Naive thymus-derived CD4-positive, alpha-beta T cell (primary cell): ENCODE results near the gene CRYBG2. TPM values are rescaled to one million over a fixed set of nuclear protein-coding genes. Genes with fewer than 3 reads are reported as not detected.

Experiments
- ATAC-seq: fragments of 150-1000 bp; cut with Tn5 transposase; 2 replicates; pipeline ENCODE4 v1.10.0; 2021; ENCODE audit warnings: mild to moderate bottlenecking, moderate library complexity
- CTCF ChIA-PET: fragments of 350-600 bp; sonication (Branson Sonifier 250); formaldehyde crosslinking; loops from one replicate; lab custom pipeline; 2021; ENCODE audit warnings: antibody characterized with exemption; lab: Charles Lee
- POLR2A ChIA-PET: fragments of 350-600 bp; sonication (Branson Sonifier 250); formaldehyde crosslinking; loops from one replicate; lab custom pipeline; 2021; ENCODE audit warnings: antibody characterized with exemption, inconsistent platforms; lab: Charles Lee
- DNase-seq, 9 donors: peaks; one replicate each; pipeline versions ENCODE4 v3.0.0 to v3.0.0-alpha.2; 2020 to 2022; ENCODE audit warnings: mixed read lengths in 1 of 9
- H3K27ac ChIP-seq: one replicate; pipeline ENCODE4 v1.7.0; 2013; ENCODE audit warnings: mild to moderate bottlenecking, low read depth, low read length, moderate library complexity
- H3K27me3 ChIP-seq, 2 donors: one replicate each; pipeline ENCODE4 v1.7.0; 2013; ENCODE audit warnings: low read length in 2 of 2, mild to moderate bottlenecking in 2 of 2, moderate library complexity in 2 of 2; ENCODE audit not compliant: control insufficient read depth in 2 of 2, insufficient read depth in 2 of 2
- H3K36me3 ChIP-seq, 3 experiments: 1 replicate in 2 of 3; 2 replicates in 1 of 3; pipeline ENCODE4 v1.7.0; 2013; ENCODE audit warnings: low read length in 3 of 3, mild to moderate bottlenecking in 3 of 3, moderate library complexity in 1 of 3; ENCODE audit not compliant: insufficient read depth in 3 of 3, control insufficient read depth in 2 of 3
- H3K4me1 ChIP-seq, 2 donors: one replicate each; pipeline ENCODE4 v1.7.0; 2013; ENCODE audit warnings: low read length in 2 of 2, mild to moderate bottlenecking in 2 of 2, moderate library complexity in 1 of 2; ENCODE audit not compliant: control insufficient read depth in 2 of 2, insufficient read depth in 2 of 2
- H3K4me3 ChIP-seq: 2 replicates; pipeline ENCODE4 v1.7.0; 2013; ENCODE audit warnings: mild to moderate bottlenecking, low read length
- H3K9me3 ChIP-seq, 3 experiments: 1 replicate in 2 of 3; 2 replicates in 1 of 3; pipeline ENCODE4 v1.7.0; 2013; ENCODE audit warnings: low read length in 3 of 3; ENCODE audit not compliant: control insufficient read depth in 2 of 3
- H3K27ac Mint-ChIP-seq, 9 donors: one replicate each; pipeline ENCODE4 v1.8.0; 2020 to 2022; ENCODE audit warnings: mixed read lengths in 9 of 9, mild to moderate bottlenecking in 8 of 9, moderate library complexity in 5 of 9, inconsistent platforms in 2 of 9
- H3K27me3 Mint-ChIP-seq, 5 donors: one replicate each; pipeline ENCODE4 v1.8.0; 2021 to 2022; ENCODE audit warnings: mixed read lengths in 5 of 5, mild to moderate bottlenecking in 1 of 5
- H3K36me3 Mint-ChIP-seq, 5 donors: one replicate each; pipeline ENCODE4 v1.8.0; 2020 to 2022; ENCODE audit warnings: mixed read lengths in 5 of 5, mild to moderate bottlenecking in 3 of 5, inconsistent platforms in 1 of 5
- H3K4me1 Mint-ChIP-seq, 7 donors: one replicate each; pipeline ENCODE4 v1.8.0; 2020 to 2022; ENCODE audit warnings: mixed read lengths in 7 of 7, mild to moderate bottlenecking in 3 of 7, inconsistent platforms in 1 of 7
- H3K4me3 Mint-ChIP-seq, 10 donors: one replicate each; pipeline ENCODE4 v1.8.0; 2020 to 2022; ENCODE audit warnings: mild to moderate bottlenecking in 10 of 10, mixed read lengths in 10 of 10, moderate library complexity in 6 of 10, inconsistent platforms in 2 of 10
- H3K9me3 Mint-ChIP-seq, 11 donors: one replicate each; pipeline ENCODE4 v1.8.0; 2020 to 2022; ENCODE audit warnings: mixed read lengths in 11 of 11, mild to moderate bottlenecking in 4 of 11, inconsistent platforms in 1 of 11, moderate library complexity in 1 of 11
- intact Hi-C, 2 donors: fragments of 100-400 bp; cut with micrococcal nuclease; formaldehyde crosslinking; loops; one replicate each; pipeline ENCODE4 v1.15.1; 2023
- polyA plus RNA-seq, 2 donors: library from polyadenylated mRNA; unstranded; fragments of 300-500 nt; fragmentation: Illumina TruSeq; gene quantifications; one replicate each; pipeline ENCODE4 v1.2.3, GENCODE V29; 2021
- total RNA-seq, 6 experiments: library from RNA in 5 of 6; stranded (reverse) in 5 of 6; gene quantifications; 1 replicate in 5 of 6; 2 replicates in 1 of 6; pipeline ENCODE4 v1.2.3 and lab custom pipeline; 2021 to 2026

Gene CRYBG2
- total and polyA plus RNA-seq, 7 experiments from 2014 or later, result 0.59 to 1.5 (median 1.1) TPM; not detected in 2

- H3K27ac ChIP-seq, result peak overlapping the region; percentile 86
- no peaks in the 10 kb centered on the region for H3K9me3 ChIP-seq
- DNase-seq, result no peak
- H3K9me3 Mint-ChIP-seq, result peaks cover 0 to 2% (median 0%) of the 10 kb centered on the region in 11 donors
- ChIA-PET CTCF (interaction anchor here (0.5 to 17.9 kb wide), 4 partner anchors 26 to 81 kb away, joined by 3 to 541 read pairs (median 8); partner anchors contain the start of gene CD52), POLR2A (interaction anchor here (1.0 to 26.8 kb wide), 3 partner anchors 7 to 93 kb away, joined by 3 to 1967 read pairs (median 109); partner anchors contain the start of genes CD52 and UBXN11)
- H3K4me1 ChIP-seq, result peaks cover 87 to 88% of the 10 kb centered on the region in 2 donors
- peaks cover 0 to 44% (median 4%) of the 10 kb centered on the region in 5 donors for H3K36me3 Mint-ChIP-seq
- intact Hi-C loops, result loop anchor here in 1 of 2 donors (2.0 to 10.0 kb wide), 3 partner anchors 151 to 413 kb away; partner anchors contain the start of genes ARID1A and DHDDS
- peak overlapping the region; percentile 80 to 98 (median 89) for H3K4me3 Mint-ChIP-seq
- H3K4me3 ChIP-seq, result no peak overlapping the region
- H3K36me3 ChIP-seq, result peaks cover 0 to 22% (median 4%) of the 10 kb centered on the region in 3 experiments
- no peak for ATAC-seq
- H3K27me3 ChIP-seq, result no peaks in the 10 kb centered on the region
- no peaks in the 10 kb centered on the region for H3K27me3 Mint-ChIP-seq
- H3K27ac Mint-ChIP-seq, result peak overlapping the region; percentile 83 to 99 (median 91)
- peaks cover 58 to 90% (median 73%) of the 10 kb centered on the region in 7 donors for H3K4me1 Mint-ChIP-seq
Measured at GRCh38 chr1:26281971-26282370, 72.0 kb downstream of the CRYBG2 start.

- no peaks in the 10 kb centered on the region for H3K27me3 Mint-ChIP-seq
- H3K4me3 ChIP-seq, result peak overlapping the region; percentile 58
- H3K9me3 Mint-ChIP-seq, result peaks cover 0 to 2% (median 0%) of the 10 kb centered on the region in 11 donors
- peaks cover 0 to 26% (median 4%) of the 10 kb centered on the region in 3 experiments for H3K36me3 ChIP-seq
- ChIA-PET POLR2A (interaction anchor here (0.5 to 26.8 kb wide), 7 partner anchors 8 to 97 kb away, joined by 3 to 1967 read pairs (median 4); partner anchors contain the start of genes CD52, CEP85 and UBXN11), CTCF (interaction anchor here (0.5 to 17.9 kb wide), 5 partner anchors 27 to 82 kb away, joined by 3 to 541 read pairs (median 3); partner anchors contain the start of gene CD52)
- H3K27ac Mint-ChIP-seq, result peak overlapping the region; percentile 83 to 99 (median 91)
- intact Hi-C loops, result loop anchor here in 1 of 2 donors (2.0 to 10.0 kb wide), 3 partner anchors 151 to 413 kb away; partner anchors contain the start of genes ARID1A and DHDDS
- no peaks in the 10 kb centered on the region for H3K9me3 ChIP-seq
- peak overlapping the region; percentile 86 for H3K27ac ChIP-seq
- peaks cover 63 to 90% (median 75%) of the 10 kb centered on the region in 7 donors for H3K4me1 Mint-ChIP-seq
- no peaks in the 10 kb centered on the region for H3K27me3 ChIP-seq
- no peak for ATAC-seq
- H3K4me1 ChIP-seq, result peaks cover 87 to 88% of the 10 kb centered on the region in 2 donors
- peak overlapping the region; percentile 80 to 98 (median 89) for H3K4me3 Mint-ChIP-seq
- no peak for DNase-seq
- peaks cover 0 to 46% (median 4%) of the 10 kb centered on the region in 5 donors for H3K36me3 Mint-ChIP-seq
Measured at GRCh38 chr1:26281091-26281958, 72.6 kb downstream of the CRYBG2 start.

- peaks cover 0 to 26% (median 4%) of the 10 kb centered on the region in 3 experiments for H3K36me3 ChIP-seq
Measured at GRCh38 chr1:26280333-26281042, 73.4 kb downstream of the CRYBG2 start.

GRCh38 chr1:26279456-26280332 is 74.2 kb downstream of the CRYBG2 start, which contains the start of gene SH3BGRL3:
Gene SH3BGRL3, plus strand, starts transcription at chr1:26280086. Its CDS starts 70 bp downstream, at chr1:26280156.
- intact Hi-C loops, result loop anchor here (1.0 to 10.0 kb wide), 9 partner anchors 9 to 415 kb away; partner anchors contain the start of genes ARID1A (in 1 of the 2), DHDDS (in 1 of the 2), HMGN2 (in 1 of the 2) and PDIK1L (in 1 of the 2)
- Histone ChIP-seq H3K27ac (peak within 1 kb of the TSS; percentile 86), H3K36me3 (peaks cover 0 to 26% (median 4%) of the 10 kb centered on the region in 3 experiments), H3K4me3 (peak within 1 kb of the TSS; percentile 58), H3K4me1 (peaks cover 80 to 82% of the 10 kb centered on the region in 2 donors), H3K9me3 (no peaks in the 10 kb centered on the region), H3K27me3 (no peaks in the 10 kb centered on the region)
- H3K9me3 Mint-ChIP-seq, result peaks cover 0 to under 1% (median 0%) of the 10 kb centered on the region in 11 donors
- H3K36me3 Mint-ChIP-seq, result peaks cover 0 to 47% (median 7%) of the 10 kb centered on the region in 5 donors
- H3K4me3 Mint-ChIP-seq, result peak within 1 kb of the TSS; percentile 80 to 98 (median 89)
- POLR2A ChIA-PET, result interaction anchor here (0.5 to 26.8 kb wide), 9 partner anchors 9 to 304 kb away, joined by 3 to 1967 read pairs (median 4); partner anchors contain the start of genes CD52, CEP85 and UBXN11
- H3K4me1 Mint-ChIP-seq, result peaks cover 60 to 85% (median 71%) of the 10 kb centered on the region in 7 donors
- H3K27me3 Mint-ChIP-seq, result no peaks in the 10 kb centered on the region
- CTCF ChIA-PET, result interaction anchor here (0.5 to 17.9 kb wide), 11 partner anchors 9 to 1147 kb away, joined by 3 to 541 read pairs (median 4); partner anchors contain the start of gene CD52
- ATAC-seq, result peak; percentile 77
- DNase-seq, result peak; percentile 73 to 89 (median 84)
- peak within 1 kb of the TSS; percentile 83 to 99 (median 93) for H3K27ac Mint-ChIP-seq

More at GRCh38 chr1:26280333-26281042, 73.4 kb downstream of the CRYBG2 start:
- Mint-ChIP-seq H3K36me3 (peaks cover 0 to 49% (median 6%) of the 10 kb centered on the region in 5 donors), H3K27ac (peak overlapping the region; percentile 83 to 99 (median 91)), H3K9me3 (peaks cover 0 to 2% (median 0%) of the 10 kb centered on the region in 11 donors), H3K4me1 (peaks cover 66 to 90% (median 77%) of the 10 kb centered on the region in 7 donors), H3K27me3 (no peaks in the 10 kb centered on the region), H3K4me3 (peak overlapping the region; percentile 80 to 98 (median 89))
- Histone ChIP-seq H3K27me3 (no peaks in the 10 kb centered on the region), H3K9me3 (no peaks in the 10 kb centered on the region), H3K4me1 (peaks cover 87 to 88% of the 10 kb centered on the region in 2 donors), H3K27ac (peak overlapping the region; percentile 86), H3K4me3 (peak overlapping the region; percentile 58)
- ATAC-seq (no peak), DNase-seq (no peak)
- intact Hi-C loops, result loop anchor here (1.0 to 10.0 kb wide), 4 partner anchors 98 to 414 kb away; partner anchors contain the start of genes ARID1A (in 1 of the 2) and DHDDS (in 1 of the 2)
- POLR2A ChIA-PET, result interaction anchor here (0.5 to 26.8 kb wide), 7 partner anchors 8 to 98 kb away, joined by 3 to 1967 read pairs (median 6); partner anchors contain the start of genes CD52, CEP85 and UBXN11
- CTCF ChIA-PET, result interaction anchor here (0.9 to 17.9 kb wide), 8 partner anchors 8 to 84 kb away, joined by 3 to 541 read pairs (median 5); partner anchors contain the start of gene CD52
